Right atrium auricular region (tissue), 2 donors: ENCODE measurements around the gene TAF3. TPM values are rescaled to one million over a fixed set of nuclear protein-coding genes. Genes with fewer than 3 reads are reported as not detected.

Experiments
- DNase-seq: peaks from one replicate; pipeline ENCODE4 v3.0.0-alpha.2; 2019; ENCODE audit warnings: low spot score
- H3K27ac ChIP-seq, 2 donors: fragments of 200-600 bp; sonication (generic); 1 replicate in 1 of 2; 2 replicates in 1 of 2; pipeline ENCODE4 v1.5.1; 2016 to 2019
- H3K27me3 ChIP-seq, 2 donors: fragments of 200-600 bp; sonication (generic); one replicate each; pipeline versions ENCODE4 v1.5.1 to v1.6.0; 2017 to 2019
- H3K36me3 ChIP-seq: fragments of 200-600 bp; sonication (generic); one replicate; pipeline ENCODE4 v1.5.1; 2016
- H3K4me1 ChIP-seq, 2 donors: fragments of 200-600 bp; sonication (generic); one replicate each; pipeline versions ENCODE4 v1.5.1 to v1.6.0; 2017 to 2019
- H3K4me3 ChIP-seq, 2 donors: fragments of 200-600 bp; sonication (generic); 1 replicate in 1 of 2; 2 replicates in 1 of 2; pipeline ENCODE4 v1.5.1; 2017 to 2019; ENCODE audit warnings: mild to moderate bottlenecking in 1 of 2, moderate library complexity in 1 of 2
- H3K9me3 ChIP-seq, 2 donors: fragments of 200-600 bp; sonication (generic); one replicate each; pipeline ENCODE4 v1.5.1; 2019
- CTCF ChIP-seq, 2 donors: fragments of 200-600 bp; sonication (generic); IDR thresholded peaks; one replicate each; pipeline ENCODE4 v1.5.1; 2019; ENCODE audit warnings: antibody characterized with exemption in 2 of 2
- total RNA-seq, 2 donors: library from RNA; depleted of rRNA; stranded (reverse); fragments of >200 nt; gene quantifications; one replicate each; pipeline ENCODE4 v1.1.0, GENCODE V29; 2016

The TAF3 gene
- total RNA-seq, 2 donors from 2014 or later = 4.6 to 6.1 TPM

DNA sequence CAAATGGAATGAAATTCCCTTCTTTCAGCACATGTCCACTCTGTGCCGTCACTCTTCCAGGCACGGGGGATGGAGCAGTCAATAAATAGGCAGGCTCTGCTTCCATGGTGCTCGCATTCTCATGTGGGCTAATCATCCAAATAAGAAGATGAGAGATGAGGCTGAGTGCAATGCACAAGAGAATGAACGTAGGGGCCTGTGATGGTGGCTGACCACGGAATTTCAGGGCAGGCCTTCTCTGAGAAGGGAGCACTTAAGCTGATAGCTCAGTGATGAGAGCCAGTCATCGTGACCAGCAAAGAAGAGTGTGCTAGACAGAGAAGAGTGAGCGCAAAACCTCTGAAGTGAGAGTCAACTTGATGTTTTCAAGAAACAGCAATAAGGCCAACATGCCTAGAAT is 47.9 kb downstream of the TAF3 start:
- Histone ChIP-seq H3K9me3 (peaks cover 6 to 16% of the 10 kb centered on the region in 2 donors), H3K4me3 (no peak overlapping the region), H3K36me3 (no peaks in the 10 kb centered on the region), H3K4me1 (no peaks in the 10 kb centered on the region), H3K27ac (no peak overlapping the region), H3K27me3 (no peaks in the 10 kb centered on the region)
- TF ChIP-seq CTCF (IDR thresholded peaks at IDR 0.05) = no peak
- no peak for DNase-seq

DNA sequence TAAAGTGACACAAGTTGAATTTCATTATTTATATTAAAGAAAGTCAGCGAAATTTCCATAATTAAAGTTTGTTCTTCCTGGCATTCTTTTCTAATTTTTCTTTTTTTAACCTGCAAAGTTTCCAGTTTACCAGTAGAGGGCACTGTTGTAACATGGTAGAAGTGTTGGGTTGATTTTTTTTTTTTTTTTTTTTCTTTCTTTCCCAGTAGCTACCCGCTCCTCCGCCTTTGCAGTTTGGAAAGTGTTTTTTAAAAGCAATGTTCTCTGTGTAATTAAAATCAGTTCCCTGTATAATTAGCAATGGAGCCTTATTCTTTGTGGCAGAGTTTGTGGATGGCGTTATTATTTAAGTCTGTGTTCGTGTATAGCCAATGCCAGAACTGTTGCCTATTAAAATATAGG is 53.7 kb downstream of the TAF3 start:
- H3K4me1 ChIP-seq = peaks cover 0 to 5% of the 10 kb centered on the region in 2 donors
- peak; percentile 47 to 84 for TF ChIP-seq CTCF (IDR thresholded peaks at IDR 0.05)
- no peak for DNase-seq
- no peaks in the 10 kb centered on the region for H3K9me3 ChIP-seq
- H3K4me3 ChIP-seq = peak overlapping the region; percentile 8 to 25
- no peaks in the 10 kb centered on the region for H3K27me3 ChIP-seq
- H3K27ac ChIP-seq = no peak overlapping the region
- H3K36me3 ChIP-seq = no peaks in the 10 kb centered on the region

- H3K27ac ChIP-seq = no peak overlapping the region
- no peak for DNase-seq
- H3K27me3 ChIP-seq = no peaks in the 10 kb centered on the region
- no peak for TF ChIP-seq CTCF (IDR thresholded peaks at IDR 0.05)
- no peak overlapping the region for H3K4me3 ChIP-seq
- no peaks in the 10 kb centered on the region for H3K36me3 ChIP-seq
- no peaks in the 10 kb centered on the region for H3K9me3 ChIP-seq
- peaks cover 0 to 5% of the 10 kb centered on the region in 2 donors for H3K4me1 ChIP-seq
Measured at GRCh38 chr10:7874864-7875263, 56.6 kb downstream of the TAF3 start.

- TF ChIP-seq CTCF (IDR thresholded peaks at IDR 0.05) = no peak
- DNase-seq = no peak
- H3K27ac ChIP-seq = no peak overlapping the region
- H3K9me3 ChIP-seq = no peaks in the 10 kb centered on the region
- H3K4me3 ChIP-seq = no peak overlapping the region
- peaks cover 0 to 5% of the 10 kb centered on the region in 2 donors for H3K4me1 ChIP-seq
- no peaks in the 10 kb centered on the region for H3K27me3 ChIP-seq
- H3K36me3 ChIP-seq = no peaks in the 10 kb centered on the region
Measured at GRCh38 chr10:7876541-7877127, 58.3 kb downstream of the TAF3 start.

- no peaks in the 10 kb centered on the region for H3K9me3 ChIP-seq
- no peak overlapping the region for H3K27ac ChIP-seq
- no peak for DNase-seq
- no peaks in the 10 kb centered on the region for H3K36me3 ChIP-seq
- no peaks in the 10 kb centered on the region for H3K4me1 ChIP-seq
- TF ChIP-seq CTCF (IDR thresholded peaks at IDR 0.05) = no peak
- H3K27me3 ChIP-seq = no peaks in the 10 kb centered on the region
- H3K4me3 ChIP-seq = no peak overlapping the region
Measured at GRCh38 chr10:7881119-7881518, 62.8 kb downstream of the TAF3 start.

GRCh38 chr10:7886056-7886455 is 67.8 kb downstream of the TAF3 start:
- no peak overlapping the region for H3K27ac ChIP-seq
- H3K4me3 ChIP-seq = no peak overlapping the region
- H3K9me3 ChIP-seq = no peaks in the 10 kb centered on the region
- H3K36me3 ChIP-seq = no peaks in the 10 kb centered on the region
- H3K27me3 ChIP-seq = no peaks in the 10 kb centered on the region
- no peak for DNase-seq
- H3K4me1 ChIP-seq = no peaks in the 10 kb centered on the region
- no peak for TF ChIP-seq CTCF (IDR thresholded peaks at IDR 0.05)
